ENCODE measurements around the gene KCNK3. TPM values are rescaled to one million over a fixed set of nuclear protein-coding genes. Genes with fewer than 3 reads are reported as not detected.

The KCNK3 gene
- total and polyA plus RNA-seq, 2 of the 13 experiments (the other 11 are each of a cell fraction or from before 2014, with no cell fraction given): not detected

- TF ChIP-seq, protein P1, sequence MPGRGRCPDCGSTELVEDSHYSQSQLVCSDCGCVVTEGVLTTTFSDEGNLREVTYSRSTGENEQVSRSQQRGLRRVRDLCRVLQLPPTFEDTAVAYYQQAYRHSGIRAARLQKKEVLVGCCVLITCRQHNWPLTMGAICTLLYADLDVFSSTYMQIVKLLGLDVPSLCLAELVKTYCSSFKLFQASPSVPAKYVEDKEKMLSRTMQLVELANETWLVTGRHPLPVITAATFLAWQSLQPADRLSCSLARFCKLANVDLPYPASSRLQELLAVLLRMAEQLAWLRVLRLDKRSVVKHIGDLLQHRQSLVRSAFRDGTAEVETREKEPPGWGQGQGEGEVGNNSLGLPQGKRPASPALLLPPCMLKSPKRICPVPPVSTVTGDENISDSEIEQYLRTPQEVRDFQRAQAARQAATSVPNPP (CRISPR knock-in tag; IDR thresholded peaks at IDR 0.05): peak; percentile 68; the same call in 1 of the 2 replicates
- TF ChIP-seq GABPA (IDR thresholded peaks at IDR 0.05; ENCODE audit: low read depth, low read length) (peak; percentile 52), GABPA (CRISPR knock-in tag; IDR thresholded peaks at IDR 0.05; ENCODE audit: low read depth) (peak; percentile 63), ZNF598 (CRISPR knock-in tag; IDR thresholded peaks at IDR 0.05; ENCODE audit: borderline replicate concordance) (peak; percentile 88; the same call in 1 of the 2 replicates), ARID5B (CRISPR knock-in tag; IDR thresholded peaks at IDR 0.05) (peak; percentile 63), THAP7 (CRISPR knock-in tag; IDR thresholded peaks at IDR 0.05) (peak; percentile 52; the same call in 1 of the 2 replicates), JDP2 (CRISPR knock-in tag; IDR thresholded peaks at IDR 0.05; ENCODE audit: borderline replicate concordance) (no peak), KLF12 (CRISPR knock-in tag; IDR thresholded peaks at IDR 0.05; ENCODE audit: borderline replicate concordance) (peak; percentile 73; the same call in 1 of the 2 replicates), ZNF788 (CRISPR knock-in tag; IDR thresholded peaks at IDR 0.05; ENCODE audit: borderline replicate concordance) (peak; percentile 95), NR2C2 (CRISPR knock-in tag; IDR thresholded peaks at IDR 0.05; ENCODE audit: borderline replicate concordance) (peak; percentile 95), ZNF816 (CRISPR knock-in tag; IDR thresholded peaks at IDR 0.05; ENCODE audit: borderline replicate concordance) (no peak), ZNF251 (CRISPR knock-in tag; IDR thresholded peaks at IDR 0.05) (no peak), ELF1 (CRISPR knock-in tag; IDR thresholded peaks at IDR 0.05) (peak; percentile 85), POLR2G (IDR thresholded peaks at IDR 0.05; ENCODE audit: low read depth, low read length) (peak; percentile 89), ZNF329 (CRISPR knock-in tag; IDR thresholded peaks at IDR 0.05; ENCODE audit: low read depth) (0 out of 2 replicates have a peak, but pooled peaks have one; percentile 13)
- TF ChIP-seq, protein P2, sequence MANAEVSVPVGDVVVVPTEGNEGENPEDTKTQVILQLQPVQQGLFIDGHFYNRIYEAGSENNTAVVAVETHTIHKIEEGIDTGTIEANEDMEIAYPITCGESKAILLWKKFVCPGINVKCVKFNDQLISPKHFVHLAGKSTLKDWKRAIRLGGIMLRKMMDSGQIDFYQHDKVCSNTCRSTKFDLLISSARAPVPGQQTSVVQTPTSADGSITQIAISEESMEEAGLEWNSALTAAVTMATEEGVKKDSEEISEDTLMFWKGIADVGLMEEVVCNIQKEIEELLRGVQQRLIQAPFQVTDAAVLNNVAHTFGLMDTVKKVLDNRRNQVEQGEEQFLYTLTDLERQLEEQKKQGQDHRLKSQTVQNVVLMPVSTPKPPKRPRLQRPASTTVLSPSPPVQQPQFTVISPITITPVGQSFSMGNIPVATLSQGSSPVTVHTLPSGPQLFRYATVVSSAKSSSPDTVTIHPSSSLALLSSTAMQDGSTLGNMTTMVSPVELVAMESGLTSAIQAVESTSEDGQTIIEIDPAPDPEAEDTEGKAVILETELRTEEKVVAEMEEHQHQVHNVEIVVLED (CRISPR knock-in tag; IDR thresholded peaks at IDR 0.05; ENCODE audit: borderline replicate concordance): peak; percentile 73; the same call in 1 of the 2 replicates
- TF ChIP-seq, protein P3, sequence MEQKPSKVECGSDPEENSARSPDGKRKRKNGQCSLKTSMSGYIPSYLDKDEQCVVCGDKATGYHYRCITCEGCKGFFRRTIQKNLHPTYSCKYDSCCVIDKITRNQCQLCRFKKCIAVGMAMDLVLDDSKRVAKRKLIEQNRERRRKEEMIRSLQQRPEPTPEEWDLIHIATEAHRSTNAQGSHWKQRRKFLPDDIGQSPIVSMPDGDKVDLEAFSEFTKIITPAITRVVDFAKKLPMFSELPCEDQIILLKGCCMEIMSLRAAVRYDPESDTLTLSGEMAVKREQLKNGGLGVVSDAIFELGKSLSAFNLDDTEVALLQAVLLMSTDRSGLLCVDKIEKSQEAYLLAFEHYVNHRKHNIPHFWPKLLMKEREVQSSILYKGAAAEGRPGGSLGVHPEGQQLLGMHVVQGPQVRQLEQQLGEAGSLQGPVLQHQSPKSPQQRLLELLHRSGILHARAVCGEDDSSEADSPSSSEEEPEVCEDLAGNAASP (CRISPR knock-in tag; IDR thresholded peaks at IDR 0.05; ENCODE audit: borderline replicate concordance): no peak; the same call in none of the 2 replicates
These were observed 71.8 kb downstream of the KCNK3 start, which contains the start of gene SLC35F6 (continued) for GRCh38 chr2:26764078-26764887.

Measured in HepG2 (cell line).